Effector memory CD8-positive, alpha-beta T cell (primary cell): ENCODE results near the gene TIFAB.
A peak's percentile ranks its signal among the peaks of the same experiment; 100 is the strongest.

Source experiments
- ATAC-seq: fragments of 150-1000 bp; cut with Tn5 transposase; replicated peaks from 2 replicates; pipeline ENCODE4 v1.10.0; 2021; ENCODE audit warnings: mild to moderate bottlenecking, moderate library complexity
- DNase-seq, 3 experiments: peaks; one replicate each; pipeline ENCODE4 v3.0.0; 2021
- H3K27ac Mint-ChIP-seq, 2 donors: one replicate each; pipeline ENCODE4 v1.8.0; 2022; ENCODE audit warnings: mild to moderate bottlenecking in 2 of 2, mixed read lengths in 2 of 2, moderate library complexity in 2 of 2
- H3K27me3 Mint-ChIP-seq, 2 donors: one replicate each; pipeline ENCODE4 v1.8.0; 2022; ENCODE audit warnings: mixed read lengths in 2 of 2
- H3K36me3 Mint-ChIP-seq: one replicate; pipeline ENCODE4 v1.8.0; 2022; ENCODE audit warnings: mild to moderate bottlenecking, moderate library complexity, mixed read lengths; ENCODE audit not compliant: insufficient read depth
- H3K4me1 Mint-ChIP-seq, 2 donors: one replicate each; pipeline ENCODE4 v1.8.0; 2022; ENCODE audit warnings: low read depth in 2 of 2, mixed read lengths in 2 of 2
- H3K4me3 Mint-ChIP-seq, 2 donors: one replicate each; pipeline ENCODE4 v1.8.0; 2022; ENCODE audit warnings: mild to moderate bottlenecking in 2 of 2, mixed read lengths in 2 of 2, moderate library complexity in 2 of 2
- H3K9me3 Mint-ChIP-seq, 2 donors: one replicate each; pipeline ENCODE4 v1.8.0; 2022; ENCODE audit warnings: mixed read lengths in 2 of 2

The TIFAB gene

GRCh38 chr5:135399794-135400542 lies 52.2 kb downstream of the TIFAB start:
- Mint-ChIP-seq H3K27me3 (peaks cover 0 to 5% of the 10 kb centered on the region in 2 donors), H3K27ac (peak overlapping the region; percentile 91 to 93), H3K4me1 (peaks cover 27 to 33% of the 10 kb centered on the region in 2 donors), H3K4me3 (peak overlapping the region; percentile 84 to 89), H3K36me3 (peaks cover 12% of the 10 kb centered on the region), H3K9me3 (no peaks in the 10 kb centered on the region)
- DNase-seq (no peak), ATAC-seq (no peak)

GRCh38 chr5:135398855-135399793 lies 53.0 kb downstream of the TIFAB start, which contains the start of gene MACROH2A1:
Gene MACROH2A1 (minus strand): TSS chr5:135399231. CDS start chr5:135389093, 10,138 bp downstream.
- H3K27me3 Mint-ChIP-seq = no peaks in the 10 kb centered on the region
- H3K36me3 Mint-ChIP-seq = peaks cover 12% of the 10 kb centered on the region
- no peaks in the 10 kb centered on the region for H3K9me3 Mint-ChIP-seq
- peak within 1 kb of the TSS; percentile 84 to 89 for H3K4me3 Mint-ChIP-seq
- peaks cover 35 to 40% of the 10 kb centered on the region in 2 donors for H3K4me1 Mint-ChIP-seq
- peak within 1 kb of the TSS; percentile 93 for H3K27ac Mint-ChIP-seq
- DNase-seq (peak; percentile 75 to 76 (median 76)), ATAC-seq (peak; percentile 92)

GRCh38 chr5:135398160-135398854 lies 53.8 kb downstream of the TIFAB start:
- Mint-ChIP-seq H3K27me3 (no peaks in the 10 kb centered on the region), H3K9me3 (no peaks in the 10 kb centered on the region), H3K4me1 (peaks cover 42 to 48% of the 10 kb centered on the region in 2 donors), H3K27ac (peak overlapping the region; percentile 91 to 93), H3K36me3 (peaks cover 12% of the 10 kb centered on the region), H3K4me3 (peak overlapping the region; percentile 84 to 89)
- DNase-seq = peak in 2 of 3 experiments; percentile 12 to 27
- peak; percentile 31 for ATAC-seq
